ENCODE measurements around the gene NABP1. TPM values are rescaled to one million over a fixed set of nuclear protein-coding genes. Genes with fewer than 3 reads are reported as not detected.

The NABP1 gene
- total RNA-seq, 4 donors from 2014 or later, result 13.8 to 50.3 (median 23.9) TPM

DNA sequence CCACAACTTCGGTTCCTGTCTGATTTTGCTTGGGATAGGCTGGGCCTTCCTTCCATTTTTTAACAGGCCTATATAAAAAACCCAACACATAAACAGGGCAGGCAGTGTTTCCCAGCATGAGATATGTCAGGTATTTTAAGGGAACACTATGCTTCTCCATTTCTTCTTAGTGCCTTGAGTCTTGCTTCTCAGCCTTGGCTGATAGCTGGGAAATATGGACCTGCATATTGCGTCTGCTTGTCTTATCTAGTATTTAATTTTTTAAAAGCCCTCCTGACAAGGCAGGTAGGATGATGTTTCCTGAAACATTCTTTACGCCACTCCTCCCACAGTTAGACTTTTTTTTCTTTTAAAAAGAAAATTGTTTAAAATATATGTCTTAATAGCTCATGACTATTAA, 45.5 kb upstream of the NABP1 start:
- 86 to 94% methylated on average over 3 of the region's 3 CpGs for WGBS, 2 donors
- no peak for DNase-seq
- H3K27ac ChIP-seq, result no peak overlapping the region
- peaks cover 10 to 23% (median 10%) of the 10 kb centered on the region in 3 donors for H3K4me1 ChIP-seq
- H3K9me3 ChIP-seq, result no peaks in the 10 kb centered on the region
- H3K4me3 ChIP-seq, result no peak overlapping the region
- no peaks in the 10 kb centered on the region for H3K27me3 ChIP-seq
- intact Hi-C loops (cut with DNase I), result no loop called here
- H3K36me3 ChIP-seq, result no peaks in the 10 kb centered on the region
- TF ChIP-seq POLR2A (IDR thresholded peaks at IDR 0.05) (no peak), CTCF (IDR thresholded peaks at IDR 0.05) (no peak)

GRCh38 chr2:191634791-191635190, 43.1 kb upstream of the NABP1 start:
- WGBS, 2 donors, result 96 to 100% methylated on average over 1 of the region's 1 CpG
- peaks cover 21 to 33% (median 21%) of the 10 kb centered on the region in 3 donors for H3K4me1 ChIP-seq
- H3K9me3 ChIP-seq, result no peaks in the 10 kb centered on the region
- no peak for DNase-seq
- TF ChIP-seq POLR2A (IDR thresholded peaks at IDR 0.05) (no peak), CTCF (IDR thresholded peaks at IDR 0.05) (no peak)
- intact Hi-C loops (cut with DNase I), result no loop called here
- H3K4me3 ChIP-seq, result no peak overlapping the region
- H3K36me3 ChIP-seq, result no peaks in the 10 kb centered on the region
- H3K27me3 ChIP-seq, result no peaks in the 10 kb centered on the region
- H3K27ac ChIP-seq, result no peak overlapping the region

DNA sequence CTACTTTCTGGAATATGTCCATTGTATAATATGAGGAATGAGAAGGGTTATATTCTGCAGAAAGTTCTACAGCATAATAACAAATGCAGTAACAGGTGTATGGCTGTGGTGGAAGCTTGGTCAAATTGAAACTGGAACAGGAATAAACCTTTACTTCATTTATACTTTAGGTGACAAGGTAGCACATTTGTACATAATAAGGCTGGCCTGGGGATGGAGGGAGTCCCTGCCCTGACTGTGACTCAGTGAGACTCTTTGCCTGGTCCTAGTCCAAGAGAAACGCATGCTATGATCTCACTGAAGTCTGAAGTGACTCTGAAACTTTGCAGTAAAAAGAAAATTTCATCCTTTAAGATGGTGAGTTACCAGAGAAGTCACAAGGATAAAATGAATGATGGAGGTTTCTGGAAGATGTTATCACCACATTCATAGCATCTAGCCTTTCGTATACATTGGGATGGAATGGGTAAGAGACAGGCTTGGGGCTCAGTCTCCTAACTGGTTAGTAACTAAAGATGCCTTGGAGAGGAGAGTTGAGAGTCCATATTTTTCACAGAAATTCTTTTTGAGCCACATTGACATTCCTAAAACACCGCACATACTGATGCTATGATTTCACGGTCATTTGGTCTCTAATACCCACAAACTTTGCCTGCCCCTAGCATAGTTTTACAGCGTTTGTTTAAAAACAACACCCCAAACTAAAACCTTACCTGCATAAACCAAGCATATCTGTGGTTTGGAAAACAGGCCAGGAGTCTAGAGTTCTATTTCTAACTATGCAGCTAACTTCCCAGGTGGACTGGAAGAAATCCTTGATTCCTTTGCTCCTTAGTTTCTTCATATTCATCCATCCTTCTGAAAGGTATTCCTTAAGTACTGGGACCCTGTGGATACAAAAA, 42.4 kb upstream of the NABP1 start:
- no peaks in the 10 kb centered on the region for H3K9me3 ChIP-seq
- no peak for TF ChIP-seq POLR2A (IDR thresholded peaks at IDR 0.05)
- TF ChIP-seq CTCF (IDR thresholded peaks at IDR 0.05), result no peak
- H3K36me3 ChIP-seq, result no peaks in the 10 kb centered on the region
- H3K4me3 ChIP-seq, result no peak overlapping the region
- peaks cover 21 to 33% (median 21%) of the 10 kb centered on the region in 3 donors for H3K4me1 ChIP-seq
- H3K27ac ChIP-seq, result no peak overlapping the region
- 66 to 72% methylated on average over 5 of the region's 5 CpGs for WGBS, 2 donors
- no peaks in the 10 kb centered on the region for H3K27me3 ChIP-seq
- intact Hi-C loops (cut with DNase I), result no loop called here
- DNase-seq, result no peak

DNA sequence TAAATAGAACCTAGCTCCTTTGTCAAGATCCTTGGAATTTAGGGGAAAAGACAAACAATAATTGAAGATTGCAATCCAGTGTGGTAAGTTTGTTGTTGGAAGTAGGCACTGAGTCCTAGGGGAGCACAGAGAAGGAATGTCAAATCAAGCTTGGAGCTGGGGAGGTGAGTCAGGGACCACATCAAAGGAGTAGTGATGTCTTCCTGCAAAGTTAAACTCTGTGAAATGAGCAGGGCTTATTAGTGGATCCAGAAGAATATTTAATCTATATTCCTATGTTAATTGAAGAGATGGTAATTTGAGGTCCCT, 41.7 kb upstream of the NABP1 start:
- H3K27me3 ChIP-seq, result no peaks in the 10 kb centered on the region
- no peak for TF ChIP-seq CTCF (IDR thresholded peaks at IDR 0.05)
- no peak for TF ChIP-seq POLR2A (IDR thresholded peaks at IDR 0.05)
- intact Hi-C loops (cut with DNase I), result no loop called here
- H3K36me3 ChIP-seq, result no peaks in the 10 kb centered on the region
- DNase-seq, result no peak
- H3K9me3 ChIP-seq, result no peaks in the 10 kb centered on the region
- no peak overlapping the region for H3K4me3 ChIP-seq
- H3K4me1 ChIP-seq, result peaks cover 21 to 33% (median 21%) of the 10 kb centered on the region in 3 donors
- no peak overlapping the region for H3K27ac ChIP-seq

- H3K4me1 ChIP-seq, result peaks cover 21 to 31% (median 21%) of the 10 kb centered on the region in 3 donors
- TF ChIP-seq POLR2A (IDR thresholded peaks at IDR 0.05), result no peak
- TF ChIP-seq CTCF (IDR thresholded peaks at IDR 0.05), result no peak
- H3K27me3 ChIP-seq, result no peaks in the 10 kb centered on the region
- WGBS, 2 donors, result 94 to 96% methylated on average over 1 of the region's 1 CpG
- no peak for DNase-seq
- intact Hi-C loops (cut with DNase I), result no loop called here
- H3K4me3 ChIP-seq, result no peak overlapping the region
- H3K27ac ChIP-seq, result no peak overlapping the region
- no peaks in the 10 kb centered on the region for H3K36me3 ChIP-seq
- H3K9me3 ChIP-seq, result no peaks in the 10 kb centered on the region
These were observed 41.4 kb upstream of the NABP1 start for GRCh38 chr2:191636586-191636985.

Data from esophagus squamous epithelium (tissue), 5 donors.